SH-SY5Y (cell line): Measurements from ENCODE around the gene XYLT1.

Experiments
- GATA2 ChIP-seq: IDR thresholded peaks from 2 replicates; pipeline ENCODE4 v1.6.1; 2011; ENCODE audit warnings: mild to moderate bottlenecking, low read depth, low read length
- GATA3 ChIP-seq: IDR thresholded peaks from 2 replicates; pipeline ENCODE4 v1.6.1; 2011; ENCODE audit warnings: low read depth, mild to moderate bottlenecking, low read length, moderate library complexity

- TF ChIP-seq GATA2 (no peak), GATA3 (no peak)
Measured at GRCh38 chr16:17336530-17336900, 134.2 kb downstream of the XYLT1 start.
